GM19239 (cell line): Measurements from ENCODE around the gene PLA2G4F.

Source experiments
- DNase-seq: peaks from one replicate; pipeline ENCODE4 v3.0.0; 2011; ENCODE audit warnings: low spot score; ENCODE audit not compliant: insufficient read length
- FAIRE-seq: peaks from 2 replicates; lab custom pipeline; 2011; peaks lifted over from hg19 to GRCh38; lab: Jason Lieb, UNC

The PLA2G4F gene

GRCh38 chr15:42134617-42135245 lies 21.7 kb downstream of the PLA2G4F start:
- FAIRE-seq (no peak), DNase-seq (no peak)

GRCh38 chr15:42133886-42134502 lies 22.4 kb downstream of the PLA2G4F start:
- peak; percentile 53 for DNase-seq
- FAIRE-seq = no peak

- DNase-seq = no peak
- no peak for FAIRE-seq
Observed at GRCh38 chr15:42133356-42133755, 23.1 kb downstream of the PLA2G4F start.

GRCh38 chr15:42131826-42132806 lies 24.3 kb downstream of the PLA2G4F start:
- FAIRE-seq (no peak), DNase-seq (no peak)

- FAIRE-seq (no peak), DNase-seq (no peak)
Observed at GRCh38 chr15:42131006-42131405, 25.4 kb downstream of the PLA2G4F start.

- FAIRE-seq = no peak
Observed at GRCh38 chr15:42130246-42130986, 26.0 kb downstream of the PLA2G4F start.

GRCh38 chr15:42129364-42129763 lies 27.1 kb downstream of the PLA2G4F start:
- DNase-seq = no peak
- peak; percentile 21 for FAIRE-seq

More at GRCh38 chr15:42130246-42130986, 26.0 kb downstream of the PLA2G4F start:
- no peak for DNase-seq

- FAIRE-seq = no peak
Observed at GRCh38 chr15:42128476-42128875, 28.0 kb downstream of the PLA2G4F start.

GRCh38 chr15:42123546-42123945 lies 32.9 kb downstream of the PLA2G4F start:
- FAIRE-seq = no peak
- DNase-seq = no peak

More at GRCh38 chr15:42128476-42128875, 28.0 kb downstream of the PLA2G4F start:
- DNase-seq = no peak

- DNase-seq = no peak
- no peak for FAIRE-seq
Observed at GRCh38 chr15:42121682-42122081, 34.8 kb downstream of the PLA2G4F start.

- DNase-seq (no peak), FAIRE-seq (peak; percentile 31)
Observed at GRCh38 chr15:42121021-42121420, 35.4 kb downstream of the PLA2G4F start.

GRCh38 chr15:42120285-42120684 lies 36.2 kb downstream of the PLA2G4F start:
- DNase-seq (no peak), FAIRE-seq (no peak)

GRCh38 chr15:42119446-42119760 lies 37.0 kb downstream of the PLA2G4F start:
- DNase-seq (no peak), FAIRE-seq (no peak)

- FAIRE-seq (no peak), DNase-seq (no peak)
Observed at GRCh38 chr15:42118650-42119445, 37.6 kb downstream of the PLA2G4F start.

- DNase-seq (no peak), FAIRE-seq (no peak)
Observed at GRCh38 chr15:42111924-42112323, 44.5 kb downstream of the PLA2G4F start.

GRCh38 chr15:42110367-42110766 lies 46.1 kb downstream of the PLA2G4F start:
- FAIRE-seq (no peak), DNase-seq (no peak)

GRCh38 chr15:42108806-42109205 lies 47.6 kb downstream of the PLA2G4F start:
- no peak for FAIRE-seq
- DNase-seq = no peak

- DNase-seq = no peak
- FAIRE-seq = no peak
Observed at GRCh38 chr15:42108189-42108588, 48.2 kb downstream of the PLA2G4F start.

GRCh38 chr15:42107473-42107872 lies 49.0 kb downstream of the PLA2G4F start:
- no peak for DNase-seq
- FAIRE-seq = no peak

- DNase-seq (no peak), FAIRE-seq (no peak)
Observed at GRCh38 chr15:42106288-42106687, 50.1 kb downstream of the PLA2G4F start.
